ENCODE data around the gene CLEC9A. TPM values are rescaled to one million over a fixed set of nuclear protein-coding genes. Genes with fewer than 3 reads are reported as not detected.

The CLEC9A gene
- total and polyA plus RNA-seq, 10 of the 15 experiments (the other 5 are each of a cell fraction or from before 2014, with no cell fraction given), result not detected

- FAIRE-seq (no peak), ATAC-seq (no peak), DNase-seq (ENCODE audit: low read depth, low spot score) (no peak)
- Histone ChIP-seq H4K20me1 (ENCODE audit: control insufficient read depth, insufficient read depth) (no peaks in the 10 kb centered on the region), H3K27me3 (replicated peaks in 1 of 2; ENCODE audit: control insufficient read depth in 2 of 2, insufficient read depth in 2 of 2, low read length in 1 of 2) (no peaks in the 10 kb centered on the region), H3K79me2 (ENCODE audit: control insufficient read depth, insufficient read depth, low read length) (no peaks in the 10 kb centered on the region), H3K4me3 (no peak overlapping the region), H3K4me2 (ENCODE audit: control insufficient read depth, insufficient read depth) (no peak overlapping the region), H3K36me3 (ENCODE audit: control insufficient read depth in 2 of 2, insufficient read depth in 2 of 2, low read length in 1 of 2) (no peaks in the 10 kb centered on the region), H3K27ac (ENCODE audit: control insufficient read depth, insufficient read depth) (no peak overlapping the region), H3K9ac (ENCODE audit: control insufficient read depth, insufficient read depth, low read length) (no peak overlapping the region), H3K9me3 (replicated peaks; ENCODE audit: control insufficient read depth, insufficient read depth, low read length) (no peaks in the 10 kb centered on the region), H2AFZ (ENCODE audit: control insufficient read depth, low read depth, low read length) (no peak overlapping the region), H3K4me1 (ENCODE audit: control insufficient read depth, insufficient read depth, low read length) (no peaks in the 10 kb centered on the region)
- TF ChIP-seq SIX5 (IDR thresholded peaks at IDR 0.05; ENCODE audit: low read depth, low read length, severe bottlenecking) (no peak), MEF2B (IDR thresholded peaks at IDR 0.05; ENCODE audit: partially characterized antibody, poor library complexity, severe bottlenecking) (no peak), FOXM1 (IDR thresholded peaks at IDR 0.05; ENCODE audit: low read depth, low read length) (no peak), RFX5 (IDR thresholded peaks at IDR 0.05; ENCODE audit: low read depth, low read length) (no peak), SREBF2 (IDR thresholded peaks at IDR 0.05; ENCODE audit: low read length) (no peak), NRF1 (conservative IDR thresholded peaks at IDR 0.05; ENCODE audit: low read depth, low read length) (no peak), SMAD1 (IDR thresholded peaks at IDR 0.05; ENCODE audit: low read depth, partially characterized antibody) (no peak), BCL11A (IDR thresholded peaks at IDR 0.05; ENCODE audit: low read depth, low read length) (no peak), USF2 (IDR thresholded peaks at IDR 0.05; ENCODE audit: borderline replicate concordance, low read depth, low read length) (no peak), MTA3 (IDR thresholded peaks at IDR 0.05; ENCODE audit: borderline replicate concordance, low read length) (no peak)
- TF ChIP-seq, protein P1, sequence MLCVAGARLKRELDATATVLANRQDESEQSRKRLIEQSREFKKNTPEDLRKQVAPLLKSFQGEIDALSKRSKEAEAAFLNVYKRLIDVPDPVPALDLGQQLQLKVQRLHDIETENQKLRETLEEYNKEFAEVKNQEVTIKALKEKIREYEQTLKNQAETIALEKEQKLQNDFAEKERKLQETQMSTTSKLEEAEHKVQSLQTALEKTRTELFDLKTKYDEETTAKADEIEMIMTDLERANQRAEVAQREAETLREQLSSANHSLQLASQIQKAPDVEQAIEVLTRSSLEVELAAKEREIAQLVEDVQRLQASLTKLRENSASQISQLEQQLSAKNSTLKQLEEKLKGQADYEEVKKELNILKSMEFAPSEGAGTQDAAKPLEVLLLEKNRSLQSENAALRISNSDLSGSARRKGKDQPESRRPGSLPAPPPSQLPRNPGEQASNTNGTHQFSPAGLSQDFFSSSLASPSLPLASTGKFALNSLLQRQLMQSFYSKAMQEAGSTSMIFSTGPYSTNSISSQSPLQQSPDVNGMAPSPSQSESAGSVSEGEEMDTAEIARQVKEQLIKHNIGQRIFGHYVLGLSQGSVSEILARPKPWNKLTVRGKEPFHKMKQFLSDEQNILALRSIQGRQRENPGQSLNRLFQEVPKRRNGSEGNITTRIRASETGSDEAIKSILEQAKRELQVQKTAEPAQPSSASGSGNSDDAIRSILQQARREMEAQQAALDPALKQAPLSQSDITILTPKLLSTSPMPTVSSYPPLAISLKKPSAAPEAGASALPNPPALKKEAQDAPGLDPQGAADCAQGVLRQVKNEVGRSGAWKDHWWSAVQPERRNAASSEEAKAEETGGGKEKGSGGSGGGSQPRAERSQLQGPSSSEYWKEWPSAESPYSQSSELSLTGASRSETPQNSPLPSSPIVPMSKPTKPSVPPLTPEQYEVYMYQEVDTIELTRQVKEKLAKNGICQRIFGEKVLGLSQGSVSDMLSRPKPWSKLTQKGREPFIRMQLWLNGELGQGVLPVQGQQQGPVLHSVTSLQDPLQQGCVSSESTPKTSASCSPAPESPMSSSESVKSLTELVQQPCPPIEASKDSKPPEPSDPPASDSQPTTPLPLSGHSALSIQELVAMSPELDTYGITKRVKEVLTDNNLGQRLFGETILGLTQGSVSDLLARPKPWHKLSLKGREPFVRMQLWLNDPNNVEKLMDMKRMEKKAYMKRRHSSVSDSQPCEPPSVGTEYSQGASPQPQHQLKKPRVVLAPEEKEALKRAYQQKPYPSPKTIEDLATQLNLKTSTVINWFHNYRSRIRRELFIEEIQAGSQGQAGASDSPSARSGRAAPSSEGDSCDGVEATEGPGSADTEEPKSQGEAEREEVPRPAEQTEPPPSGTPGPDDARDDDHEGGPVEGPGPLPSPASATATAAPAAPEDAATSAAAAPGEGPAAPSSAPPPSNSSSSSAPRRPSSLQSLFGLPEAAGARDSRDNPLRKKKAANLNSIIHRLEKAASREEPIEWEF (IDR thresholded peaks at IDR 0.05; ENCODE audit: insufficient replicate concordance, low read depth, low read length), result no peak
- TF ChIP-seq, protein P2, sequence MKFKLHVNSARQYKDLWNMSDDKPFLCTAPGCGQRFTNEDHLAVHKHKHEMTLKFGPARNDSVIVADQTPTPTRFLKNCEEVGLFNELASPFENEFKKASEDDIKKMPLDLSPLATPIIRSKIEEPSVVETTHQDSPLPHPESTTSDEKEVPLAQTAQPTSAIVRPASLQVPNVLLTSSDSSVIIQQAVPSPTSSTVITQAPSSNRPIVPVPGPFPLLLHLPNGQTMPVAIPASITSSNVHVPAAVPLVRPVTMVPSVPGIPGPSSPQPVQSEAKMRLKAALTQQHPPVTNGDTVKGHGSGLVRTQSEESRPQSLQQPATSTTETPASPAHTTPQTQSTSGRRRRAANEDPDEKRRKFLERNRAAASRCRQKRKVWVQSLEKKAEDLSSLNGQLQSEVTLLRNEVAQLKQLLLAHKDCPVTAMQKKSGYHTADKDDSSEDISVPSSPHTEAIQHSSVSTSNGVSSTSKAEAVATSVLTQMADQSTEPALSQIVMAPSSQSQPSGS (IDR thresholded peaks at IDR 0.05; ENCODE audit: low read length), result no peak
- POLR2A ChIA-PET, result no interaction called here
- SMC1A ChIA-PET (ENCODE audit: uncharacterized antibody, unreplicated experiment), result no interaction called here
- WGBS (ENCODE audit: insufficient coverage, insufficient replicate concordance, low lambda C conversion rate, missing lambda C conversion rate), result 66% methylated on average over 3 of the region's 3 CpGs
- RAD21 ChIA-PET (ENCODE audit: unreplicated experiment), result no interaction called here
- in situ Hi-C loops (cut with MboI) (no loop called here), intact Hi-C loops (cut with micrococcal nuclease; ENCODE audit: unreplicated experiment) (no loop called here)
- CTCF ChIA-PET, result interaction anchor here (2.4 kb wide), 1 partner anchor 44 kb away, joined by 5 read pairs; no protein-coding TSS in a partner anchor
- BruUV-seq (replicated peaks), result no TSS peak
These were observed 65.5 kb downstream of the CLEC9A start for GRCh38 chr12:10095971-10096370.

All from GM12878 (cell line).